ENCODE data around the gene MAGEB5.

DNA sequence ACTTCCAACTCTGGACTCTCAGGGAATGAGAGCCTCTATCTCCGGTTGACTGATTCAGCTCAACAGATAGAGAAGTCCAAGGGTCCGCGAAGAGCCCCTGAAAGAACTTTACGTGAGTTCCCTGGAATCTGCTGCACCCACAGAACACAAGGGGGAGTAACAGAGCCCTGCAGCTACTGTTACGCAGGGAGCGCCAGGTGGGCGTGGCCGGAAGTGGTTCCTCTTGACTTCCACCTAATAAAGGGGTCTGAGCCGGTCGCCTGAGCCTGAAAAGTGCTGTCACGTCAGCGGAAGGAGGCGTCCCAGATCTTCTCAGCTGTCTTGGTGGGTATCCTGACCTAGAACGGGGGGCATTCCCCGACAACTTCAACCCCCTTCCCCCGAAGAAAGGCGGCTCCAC is 23.8 kb upstream of the MAGEB5 start, which contains the start of gene MAGEB6:
- TF ChIP-seq POLR2AphosphoS5 (IDR thresholded peaks at IDR 0.05; ENCODE audit: low read depth, low read length): no peak
- TF ChIP-seq POLR2A (IDR thresholded peaks at IDR 0.05; ENCODE audit: low read depth, low read length): no peak
- no peak for TF ChIP-seq TAF1 (IDR thresholded peaks at IDR 0.05; ENCODE audit: borderline replicate concordance, low read depth, low read length)

Data from GM12892 (cell line).